ENCODE data around the gene CD82.

The CD82 gene

DNA sequence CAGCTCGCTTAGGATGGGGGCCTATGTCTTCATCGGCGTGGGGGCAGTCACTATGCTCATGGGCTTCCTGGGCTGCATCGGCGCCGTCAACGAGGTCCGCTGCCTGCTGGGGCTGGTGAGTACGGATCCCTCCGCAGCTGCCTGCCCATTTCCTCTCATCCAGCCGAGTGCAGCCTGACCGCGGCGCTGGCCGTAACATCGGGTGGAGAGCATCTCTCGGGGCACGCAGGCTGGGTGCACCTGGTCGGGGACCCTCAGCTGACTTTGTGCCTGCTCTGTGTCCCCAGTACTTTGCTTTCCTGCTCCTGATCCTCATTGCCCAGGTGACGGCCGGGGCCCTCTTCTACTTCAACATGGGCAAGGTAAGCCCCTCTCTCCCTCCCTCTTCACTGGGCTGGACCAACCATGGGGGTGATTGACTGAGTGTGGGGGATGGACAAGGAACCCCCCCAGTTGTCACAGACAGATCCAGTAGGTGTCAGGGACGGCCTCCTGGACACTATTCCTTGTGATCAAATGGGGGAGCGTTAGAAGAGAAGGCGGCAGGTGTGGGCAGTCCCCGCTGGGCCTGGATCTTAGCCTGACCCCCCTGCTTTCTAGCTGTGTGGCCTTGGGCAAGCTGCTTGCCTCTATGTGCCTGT lies 39.7 kb downstream of the CD82 start:
- DNase-seq, result no peak

DNA sequence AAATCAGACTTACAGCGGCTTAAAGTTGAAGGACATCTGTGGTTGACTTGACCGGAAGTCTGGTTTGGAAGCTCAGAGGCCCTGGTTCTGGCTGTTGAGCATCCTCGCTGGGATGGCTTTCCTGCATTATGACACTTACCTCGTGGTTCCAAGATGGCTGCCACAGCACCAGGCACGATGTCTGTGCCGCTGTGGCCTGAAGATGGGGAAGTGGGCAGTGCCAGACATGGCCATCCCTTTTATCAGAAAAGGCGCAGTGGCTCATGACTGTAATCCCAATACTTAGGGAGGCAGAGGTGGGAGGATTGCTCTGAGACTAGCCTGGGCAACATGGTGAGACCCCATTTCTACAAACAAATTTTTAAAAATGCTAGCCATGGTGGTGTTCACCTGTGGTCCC lies 40.5 kb downstream of the CD82 start:
- DNase-seq, result no peak

DNA sequence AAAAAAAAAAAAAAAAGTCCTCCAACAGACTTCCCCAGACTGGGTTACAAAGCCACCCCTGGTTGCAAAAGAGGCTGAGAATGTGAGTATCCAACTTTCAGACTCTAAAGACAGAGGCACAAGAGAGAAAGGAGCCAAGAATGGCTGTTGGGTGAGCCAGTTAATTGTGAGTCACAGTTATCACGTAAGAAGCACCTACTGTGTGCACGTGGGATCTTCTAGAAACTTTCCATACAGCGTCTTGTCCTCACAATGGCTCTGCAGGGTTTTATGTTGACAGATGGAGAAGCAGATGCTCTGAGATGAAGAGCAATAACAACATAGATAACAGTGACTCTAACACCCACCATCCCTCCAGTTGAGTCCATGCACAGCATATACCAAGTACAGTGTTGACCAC lies 41.0 kb downstream of the CD82 start:
- peak; percentile 44 for DNase-seq

DNA sequence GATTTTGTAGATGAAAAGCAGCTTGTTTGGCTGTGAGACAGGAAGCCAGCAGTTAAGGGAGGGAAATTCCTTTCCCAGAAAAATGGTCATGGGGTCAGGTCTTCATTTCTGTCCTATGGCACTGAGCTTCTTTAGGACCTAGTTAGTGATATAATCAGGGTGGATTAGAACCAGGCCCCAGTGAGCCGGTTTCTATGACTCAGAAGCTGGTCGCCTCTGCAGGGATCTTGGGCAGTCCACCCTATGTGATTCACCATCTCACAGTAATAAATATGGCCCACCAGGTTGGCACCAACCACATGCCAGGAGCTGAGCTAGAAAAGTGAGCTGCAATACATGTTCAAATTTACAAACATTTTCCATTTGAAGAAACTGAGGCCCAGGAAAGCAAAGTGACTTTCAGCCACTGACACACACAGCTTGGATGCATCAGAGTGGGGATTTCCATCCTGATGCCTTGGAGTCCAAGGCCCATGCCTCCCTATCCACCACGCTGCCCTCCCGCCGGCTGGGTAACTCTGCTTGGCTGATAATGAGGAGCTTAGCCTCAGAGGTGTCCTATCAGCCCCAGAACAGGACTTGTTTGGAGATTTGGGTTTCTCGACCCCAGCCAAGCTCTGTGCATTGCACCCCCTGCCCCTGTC lies 42.0 kb downstream of the CD82 start:
- DNase-seq, result no peak

- no peak for DNase-seq
These were observed 42.5 kb downstream of the CD82 start for GRCh38 chr11:44607987-44608386.

DNA sequence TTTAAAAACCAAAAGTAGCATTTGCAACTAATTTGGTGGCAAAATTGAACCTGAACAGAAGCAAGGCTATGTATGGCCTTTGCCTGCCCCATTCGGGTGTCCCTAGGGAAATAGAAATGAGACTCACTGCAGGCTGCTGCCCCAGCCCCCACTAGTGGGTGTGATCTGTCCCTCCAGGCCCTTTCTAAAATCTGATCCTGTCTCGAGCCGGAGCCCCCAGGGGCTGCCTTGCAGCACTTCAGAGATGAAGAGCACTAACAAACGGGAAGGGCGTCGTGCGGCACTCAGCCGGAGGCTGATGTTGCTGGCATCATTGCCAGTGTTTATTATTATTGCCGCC lies 43.2 kb downstream of the CD82 start:
- DNase-seq, result no peak

DNA sequence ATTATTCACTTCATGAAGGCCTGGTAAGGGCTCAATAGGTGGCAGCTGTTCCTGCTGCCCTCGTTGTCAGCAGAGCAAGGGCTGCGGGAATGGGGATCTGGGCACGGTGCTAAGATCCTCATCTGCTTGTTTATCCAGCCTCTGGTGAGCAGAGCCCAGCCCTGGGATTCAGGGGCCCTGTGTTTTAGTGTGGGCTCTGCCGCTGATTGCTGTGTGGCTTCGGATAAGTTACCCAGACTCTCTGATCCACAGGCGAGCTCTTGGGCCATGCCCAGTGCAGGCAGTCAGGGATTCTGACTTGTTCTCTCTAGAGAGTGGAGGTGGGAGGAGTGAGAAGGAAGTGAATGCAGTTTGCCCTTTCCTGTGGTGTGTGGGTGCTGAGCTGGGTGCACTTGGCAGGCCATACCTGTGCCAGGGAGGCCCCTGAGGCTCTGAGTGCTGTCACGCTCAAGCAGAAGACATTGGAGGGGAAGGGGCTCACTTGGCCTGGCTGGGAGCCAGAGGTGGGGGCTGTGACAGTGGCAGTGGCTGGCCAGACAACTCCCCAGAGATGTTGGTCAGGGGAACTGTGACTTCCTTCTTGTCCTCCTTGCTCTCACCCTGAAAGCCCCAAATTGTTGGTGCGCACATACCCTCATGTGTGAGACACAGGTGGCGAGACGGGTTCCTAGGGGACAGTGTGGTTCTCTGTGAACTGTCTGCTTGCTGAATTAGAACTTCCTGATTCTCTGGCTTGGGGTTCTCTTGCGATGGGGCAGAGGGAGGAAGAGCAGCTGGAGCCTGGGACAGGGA lies 43.7 kb downstream of the CD82 start:
- DNase-seq, result no peak

- no peak for DNase-seq
These were observed 44.3 kb downstream of the CD82 start for GRCh38 chr11:44609783-44610155.

GRCh38 chr11:44610186-44610955 lies 44.9 kb downstream of the CD82 start:
- DNase-seq, result no peak

DNA sequence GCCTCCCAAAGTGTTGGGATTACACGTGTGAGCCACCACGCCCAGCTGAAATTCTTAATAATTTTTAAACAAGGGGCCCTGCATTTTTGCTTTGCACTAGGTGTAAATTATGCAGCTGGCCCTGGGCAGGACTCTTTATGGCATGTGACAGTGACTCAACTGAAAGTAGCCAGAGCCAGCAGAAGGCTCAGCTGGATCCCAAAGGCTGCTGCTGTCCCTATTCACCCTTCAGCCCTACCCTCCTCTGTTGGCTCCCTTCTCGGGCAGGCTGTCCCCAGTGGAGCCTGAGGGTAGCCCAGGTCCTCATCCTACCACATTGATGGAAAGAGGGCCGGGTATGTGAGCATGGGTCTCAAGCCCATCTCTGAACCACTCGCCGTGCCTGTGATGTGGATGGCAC lies 45.6 kb downstream of the CD82 start:
- no peak for DNase-seq

- DNase-seq, result no peak
These were observed 46.4 kb downstream of the CD82 start for GRCh38 chr11:44611687-44612434.

- no peak for DNase-seq
These were observed 47.7 kb downstream of the CD82 start for GRCh38 chr11:44613153-44613552.

GRCh38 chr11:44614281-44614775 lies 48.9 kb downstream of the CD82 start:
- DNase-seq, result no peak

DNA sequence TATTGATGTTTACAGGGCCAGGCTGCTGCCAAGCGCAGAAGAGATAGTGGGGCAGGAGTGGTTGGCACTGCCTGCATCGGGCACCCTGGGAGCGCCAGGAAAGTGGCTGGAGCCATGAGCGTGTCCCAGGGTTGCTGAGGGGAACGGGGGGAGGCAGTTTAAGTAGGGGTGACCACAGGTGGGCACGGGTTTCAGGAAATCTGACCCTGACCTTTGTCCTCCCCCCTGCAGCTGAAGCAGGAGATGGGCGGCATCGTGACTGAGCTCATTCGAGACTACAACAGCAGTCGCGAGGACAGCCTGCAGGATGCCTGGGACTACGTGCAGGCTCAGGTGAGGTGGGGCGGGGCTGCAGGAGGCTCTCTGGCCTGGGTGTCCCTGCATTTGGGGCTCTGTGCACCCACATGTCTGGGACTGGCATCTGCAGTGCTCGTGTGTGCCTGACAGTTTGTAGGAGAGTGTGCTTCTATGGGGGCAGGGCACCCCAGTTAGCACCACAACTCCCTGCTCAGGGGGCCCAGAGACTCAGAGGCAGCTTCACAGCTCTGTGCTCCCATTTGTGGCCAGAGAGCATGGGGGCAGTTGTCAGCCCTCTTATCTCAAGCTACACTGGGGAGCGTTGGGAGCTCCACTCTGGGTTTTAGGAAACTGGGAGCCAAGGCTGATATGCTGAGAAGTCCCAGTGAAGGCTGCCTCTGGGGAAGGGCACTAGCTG lies 49.7 kb downstream of the CD82 start:
- no peak for DNase-seq

GRCh38 chr11:44615913-44616791 lies 50.7 kb downstream of the CD82 start:
- no peak for DNase-seq

- DNase-seq, result no peak
These were observed 52.4 kb downstream of the CD82 start for GRCh38 chr11:44617671-44618461.

- no peak for DNase-seq
These were observed 53.3 kb downstream of the CD82 start for GRCh38 chr11:44618561-44619425.

GRCh38 chr11:44620328-44620725 lies 54.9 kb downstream of the CD82 start:
- DNase-seq, result no peak

DNA sequence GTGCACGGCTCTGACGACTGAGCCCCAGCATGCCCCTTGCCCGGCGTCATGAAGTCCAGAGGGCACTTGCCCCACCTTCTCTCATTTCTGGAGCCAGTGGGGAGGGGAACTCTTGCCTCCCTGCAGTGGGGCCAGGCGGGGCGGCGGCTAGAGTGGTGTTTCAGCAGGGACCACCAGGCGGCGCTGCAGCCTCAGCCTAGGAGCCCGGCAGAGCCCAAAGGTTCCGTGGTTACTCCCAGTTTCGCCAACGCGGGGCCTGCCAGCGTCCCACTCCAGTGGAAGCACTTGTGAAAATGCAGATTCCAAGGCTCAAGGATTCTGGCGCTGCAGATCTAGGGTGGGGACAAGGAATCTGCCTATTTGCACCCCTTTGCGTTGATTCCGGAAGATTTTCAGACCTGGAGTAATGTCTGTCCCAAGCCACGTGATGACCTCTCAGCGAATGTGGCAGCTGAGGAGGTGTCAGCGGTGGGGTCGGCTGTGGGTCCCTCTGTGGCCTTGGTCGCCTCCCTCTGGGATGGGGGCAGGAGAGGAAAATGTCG lies 55.7 kb downstream of the CD82 start:
- no peak for DNase-seq
